Left renal pelvis (tissue), 4 donors: ENCODE measurements around the gene KCNA10. TPM values are rescaled to one million over a fixed set of nuclear protein-coding genes. Genes with fewer than 3 reads are reported as not detected.

Experiments
- DNase-seq, 4 donors: peaks; one replicate each; pipeline ENCODE4 v3.0.0-alpha.2; 2013; ENCODE audit warnings: low read depth in 4 of 4, low spot score in 3 of 4
- polyA plus RNA-seq, 4 donors: library from polyadenylated mRNA; unstranded; fragments of 120-200 nt; gene quantifications; one replicate each; pipeline ENCODE4 v1.2.1, GENCODE V29; 2013; ENCODE audit not compliant: insufficient read length in 4 of 4

KCNA10 gene
- not detected for polyA plus RNA-seq

DNA sequence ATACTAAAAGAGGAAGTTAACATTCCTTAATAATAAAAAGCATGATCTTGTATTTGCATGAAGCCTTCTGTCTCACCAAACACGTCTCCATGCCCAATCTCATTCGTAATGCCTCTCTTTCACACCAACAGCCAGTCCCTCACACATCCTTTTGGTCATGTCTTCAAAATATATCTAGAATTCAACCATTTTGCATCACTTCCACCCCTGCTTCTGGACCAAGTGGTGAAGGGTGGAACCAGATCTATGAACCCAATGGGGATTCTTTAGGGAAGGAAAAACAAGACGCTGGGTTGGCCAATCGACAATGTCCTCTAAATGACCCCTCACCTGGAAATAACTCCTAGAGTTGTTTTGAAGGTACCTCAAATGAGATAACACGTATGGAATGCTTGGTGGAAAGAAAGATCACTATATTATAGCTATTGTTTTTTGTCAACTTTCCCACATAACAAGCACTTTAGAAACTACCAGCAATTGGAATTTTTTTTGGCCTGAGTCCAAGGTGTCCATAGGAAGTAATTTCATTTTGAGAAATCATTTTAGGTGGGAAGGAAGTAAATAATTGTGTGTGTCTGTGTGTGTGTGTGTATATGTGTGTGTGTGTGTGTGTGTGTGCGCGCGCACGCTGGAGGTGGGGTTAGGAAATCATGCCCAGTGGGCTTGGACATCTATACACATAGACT is at the start of gene KCNA10:
TSS of gene KCNA10 (minus strand) at position 51 of the 686 bp plus-strand sequence. CDS start 388 bp downstream, outside the sequence.
- no peak for DNase-seq

GRCh38 chr1:110566836-110567235 is 47.9 kb upstream of the KCNA10 start:
- no peak for DNase-seq

- no peak for DNase-seq
Observed at GRCh38 chr1:110565565-110565964, 46.6 kb upstream of the KCNA10 start.

DNA sequence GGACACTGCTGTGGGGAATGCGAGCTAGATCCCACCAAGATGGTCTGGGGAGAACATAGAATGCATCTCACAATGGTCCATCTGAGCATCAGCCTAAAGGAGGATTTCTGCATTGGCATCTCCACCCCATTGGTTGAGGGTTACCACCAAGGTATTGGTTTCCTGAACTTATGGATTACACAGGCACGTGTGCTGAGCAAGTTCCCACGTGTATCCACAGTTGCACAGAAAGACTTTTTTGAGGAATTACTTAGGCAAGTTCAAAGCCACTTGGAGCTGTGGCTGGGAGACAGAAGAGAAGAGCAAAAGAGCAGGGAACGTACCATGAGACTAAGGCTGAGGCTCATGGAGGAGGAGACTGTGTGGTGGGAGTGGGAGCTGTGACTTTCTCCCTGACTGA is 44.1 kb upstream of the KCNA10 start:
- no peak for DNase-seq

DNA sequence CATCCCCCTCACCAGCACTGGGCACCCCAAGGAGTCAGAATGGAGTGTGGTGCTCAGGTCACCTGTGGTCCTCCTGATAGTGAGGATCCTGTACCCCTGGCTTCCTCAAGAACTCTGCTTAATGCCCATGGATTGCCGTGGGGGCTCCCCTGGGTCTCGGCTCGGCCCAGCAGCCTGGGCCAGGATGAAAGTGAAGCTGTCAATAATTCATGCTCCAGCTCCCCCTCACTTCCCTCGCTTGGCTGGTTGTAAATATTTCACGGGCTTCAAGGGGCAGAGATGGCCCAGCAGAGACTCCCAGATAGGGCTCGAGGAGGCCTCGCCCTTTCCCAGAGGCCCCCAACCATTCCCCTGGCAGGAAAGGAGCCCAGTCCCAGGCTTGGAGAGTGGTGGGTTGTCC is 42.6 kb upstream of the KCNA10 start:
- no peak for DNase-seq

- no peak for DNase-seq
Observed at GRCh38 chr1:110559157-110559556, 40.2 kb upstream of the KCNA10 start.

DNA sequence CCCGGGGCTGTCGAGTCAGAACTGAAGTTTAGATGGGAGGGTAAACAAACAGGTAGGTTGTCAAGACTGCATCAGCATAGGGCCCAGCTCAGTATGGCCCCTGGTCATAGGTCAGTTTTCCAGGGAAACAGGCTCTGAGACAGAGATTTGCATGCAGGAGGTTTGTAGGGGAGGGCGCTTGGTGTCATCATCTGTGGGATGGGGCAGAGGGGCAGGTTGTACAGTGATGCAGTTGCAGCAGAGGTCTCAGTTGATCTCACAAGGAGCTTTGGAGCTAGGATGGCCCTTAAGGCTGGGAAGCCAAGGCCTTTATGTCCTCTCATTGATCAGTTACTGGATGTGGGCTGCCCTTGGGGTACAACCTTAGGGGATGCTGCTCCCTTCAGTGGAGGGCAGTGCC is 38.5 kb upstream of the KCNA10 start:
- no peak for DNase-seq

GRCh38 chr1:110556471-110556807 is 37.5 kb upstream of the KCNA10 start:
- DNase-seq, result no peak

DNA sequence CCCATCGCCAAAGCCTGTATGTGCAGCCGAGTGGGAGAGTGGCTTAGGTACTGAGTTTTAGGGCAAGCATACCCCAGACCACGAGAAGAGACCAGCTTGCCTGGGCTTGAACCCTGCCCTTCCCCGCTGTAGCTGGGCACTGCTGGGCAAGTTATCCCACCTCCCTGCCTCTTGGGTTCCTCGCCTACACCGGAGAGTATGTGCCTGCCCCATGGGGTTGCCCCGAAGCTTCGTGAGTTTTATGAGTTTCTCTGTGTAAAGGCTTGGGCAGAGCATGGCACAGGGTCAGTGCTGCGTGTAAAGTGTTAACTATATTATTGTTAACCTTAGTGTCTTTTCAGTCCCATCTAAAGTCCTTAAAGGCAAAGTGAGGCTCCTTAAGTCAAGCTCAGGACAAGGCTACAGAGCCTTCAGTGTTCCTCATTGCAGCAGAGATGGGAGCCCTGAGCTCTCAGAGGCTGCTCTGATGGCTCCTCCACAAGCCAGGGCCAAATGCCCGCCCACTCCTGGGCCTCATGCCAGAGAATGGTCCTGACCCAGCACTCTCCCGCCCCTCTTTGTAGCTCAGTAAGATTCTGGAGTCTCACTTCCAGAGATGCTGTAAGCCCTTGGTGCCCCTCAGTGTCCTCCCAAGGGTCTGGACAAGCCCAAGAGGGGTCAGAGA is 37.0 kb upstream of the KCNA10 start:
- no peak for DNase-seq

DNA sequence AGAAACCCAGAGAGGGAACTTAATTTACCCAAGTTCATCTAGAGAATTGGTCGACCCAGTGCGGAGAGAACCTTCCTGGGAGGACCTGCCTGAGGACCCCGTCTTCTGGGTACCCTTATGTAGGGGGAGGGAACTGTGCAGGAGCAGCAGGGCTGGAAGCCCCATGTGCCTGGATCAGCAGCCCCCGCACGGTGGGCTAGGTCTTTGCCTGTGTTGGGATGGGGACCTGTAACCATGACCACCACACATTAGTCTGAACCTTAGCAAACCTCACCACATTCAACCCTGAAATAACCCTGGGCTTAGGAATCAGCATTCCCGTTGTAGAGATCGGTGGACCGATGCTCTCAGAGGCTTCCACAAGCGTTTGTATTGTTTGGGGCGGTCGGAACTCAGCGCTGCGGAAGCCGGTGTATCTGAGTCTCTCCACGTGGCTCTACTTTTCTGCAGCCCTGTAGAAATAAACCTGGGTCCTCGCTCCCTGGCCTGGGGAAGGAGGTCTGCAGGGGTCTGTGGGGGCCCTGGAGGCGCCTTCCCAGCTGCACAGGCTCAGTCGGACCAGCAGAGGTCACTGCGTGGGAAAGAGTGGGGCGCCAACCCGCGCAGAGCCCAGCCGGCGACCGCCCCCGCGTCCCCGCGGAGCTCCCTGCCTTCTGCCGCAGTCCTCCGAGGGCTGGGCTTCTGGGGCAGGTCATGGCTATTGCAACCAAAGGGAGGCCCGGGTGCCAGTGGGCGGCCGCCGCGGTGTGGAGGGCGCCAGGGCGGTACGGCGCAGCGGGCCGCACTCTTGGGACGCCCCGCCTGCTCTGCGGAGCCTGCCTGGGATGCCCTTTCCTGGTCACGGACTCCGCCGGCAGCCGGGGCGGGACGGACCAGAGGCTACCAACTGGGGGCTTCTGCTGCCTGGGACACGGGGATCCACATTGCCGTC is 36.2 kb upstream of the KCNA10 start:
- no peak for DNase-seq

GRCh38 chr1:110551278-110551809 is 32.4 kb upstream of the KCNA10 start:
- no peak for DNase-seq

DNA sequence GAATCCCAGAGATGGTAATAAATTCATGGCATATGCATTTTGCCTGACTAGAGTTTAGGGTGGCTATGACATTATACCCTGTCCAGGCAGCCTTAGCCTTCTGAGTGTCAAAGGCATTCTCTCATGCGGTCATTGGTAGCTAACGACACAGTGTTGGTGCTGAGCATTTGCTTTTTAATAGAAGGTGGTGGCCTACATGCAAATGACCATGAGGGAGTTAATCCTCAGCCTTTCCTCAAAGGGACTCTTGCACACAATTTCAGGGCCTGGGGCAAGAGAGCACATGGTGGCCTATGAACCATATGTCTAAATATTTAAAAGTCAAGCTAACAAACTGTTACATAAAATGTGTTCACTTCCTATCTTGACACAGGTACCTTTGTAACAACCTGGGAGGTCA is 30.9 kb upstream of the KCNA10 start:
- DNase-seq, result no peak

DNA sequence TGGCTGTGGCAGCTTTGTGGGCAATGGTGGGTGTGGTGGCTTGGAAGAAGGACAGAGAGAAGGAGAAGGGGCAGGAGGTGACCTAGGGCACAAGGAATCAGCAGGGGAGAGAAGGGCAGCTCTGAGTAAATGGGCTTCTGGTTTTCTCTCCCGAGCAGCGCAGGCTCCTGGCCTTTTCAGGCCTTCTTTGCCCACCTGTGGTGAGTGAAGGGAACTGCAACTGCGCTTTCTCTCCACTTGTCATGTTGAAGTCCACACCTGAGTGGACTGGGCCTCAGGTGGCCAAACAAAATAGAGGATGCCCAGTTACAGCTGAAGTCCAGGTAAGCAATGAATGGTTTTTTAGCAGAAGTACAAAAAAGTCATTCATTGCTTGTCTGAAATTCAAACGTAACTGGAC is 29.4 kb upstream of the KCNA10 start:
- DNase-seq, result no peak

- no peak for DNase-seq
Observed at GRCh38 chr1:110547017-110547416, 28.0 kb upstream of the KCNA10 start.

DNA sequence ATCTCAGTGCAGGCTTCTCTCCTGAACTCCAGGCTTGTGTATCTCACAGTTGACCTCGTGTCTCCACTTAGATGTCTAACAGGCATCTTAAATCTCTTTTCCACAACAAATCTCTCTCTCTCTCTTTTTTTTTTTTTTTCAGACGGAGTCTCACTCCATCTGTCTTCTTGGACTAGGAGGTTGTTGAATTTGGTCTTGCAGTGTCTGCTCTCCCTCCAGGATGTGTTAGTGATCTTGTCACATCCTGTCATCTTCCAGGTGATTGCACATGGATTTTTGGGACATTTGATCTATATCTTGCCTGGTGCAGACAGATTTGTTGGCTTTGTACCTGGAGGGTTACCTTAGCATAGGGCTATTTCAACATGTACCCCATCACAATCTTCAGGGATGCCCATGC is 26.5 kb upstream of the KCNA10 start:
- DNase-seq, result no peak

GRCh38 chr1:110544753-110545152 is 25.8 kb upstream of the KCNA10 start:
- no peak for DNase-seq

- DNase-seq, result peak in 2 of 4 donors; percentile 24 to 41
Observed at GRCh38 chr1:110542725-110543124, 23.8 kb upstream of the KCNA10 start.

GRCh38 chr1:110541906-110542395 is 23.0 kb upstream of the KCNA10 start:
- DNase-seq, result no peak

DNA sequence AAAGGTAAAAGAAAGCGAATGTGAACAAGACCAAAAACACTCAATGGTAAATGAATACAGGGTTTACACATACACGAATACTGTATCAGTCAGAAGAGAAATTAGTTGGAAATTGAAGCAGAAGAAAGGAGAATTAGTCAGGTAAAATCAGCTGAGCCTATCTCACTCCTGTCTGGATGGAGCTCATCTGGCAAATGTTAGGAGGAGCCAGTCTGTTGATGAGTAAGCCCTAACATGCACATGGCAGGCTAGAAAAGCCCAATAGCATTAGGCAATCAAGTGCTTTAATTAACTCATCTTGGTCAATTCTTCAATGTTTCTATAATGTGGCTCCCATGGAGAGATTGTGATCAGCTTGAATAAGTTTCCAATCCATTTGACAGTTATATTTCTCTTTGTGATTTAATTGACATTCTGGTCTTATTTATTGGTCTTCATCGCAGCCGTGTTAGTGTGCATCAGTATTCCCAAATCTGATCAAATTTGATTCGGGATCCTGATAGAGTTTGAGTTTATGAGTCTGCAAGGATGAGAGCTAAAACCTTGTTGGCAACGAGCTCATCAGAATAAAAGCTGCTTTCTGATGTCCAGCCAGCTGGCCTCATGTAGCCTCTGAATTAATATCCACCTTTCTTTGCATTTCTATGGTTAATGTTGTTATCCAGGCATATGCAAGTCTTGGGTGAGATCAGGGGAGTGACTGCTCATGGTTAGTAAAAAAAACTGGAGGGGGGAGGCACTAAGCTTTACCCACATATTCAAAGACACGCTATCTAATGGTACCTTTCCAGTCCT is 22.1 kb upstream of the KCNA10 start:
- DNase-seq, result no peak

DNA sequence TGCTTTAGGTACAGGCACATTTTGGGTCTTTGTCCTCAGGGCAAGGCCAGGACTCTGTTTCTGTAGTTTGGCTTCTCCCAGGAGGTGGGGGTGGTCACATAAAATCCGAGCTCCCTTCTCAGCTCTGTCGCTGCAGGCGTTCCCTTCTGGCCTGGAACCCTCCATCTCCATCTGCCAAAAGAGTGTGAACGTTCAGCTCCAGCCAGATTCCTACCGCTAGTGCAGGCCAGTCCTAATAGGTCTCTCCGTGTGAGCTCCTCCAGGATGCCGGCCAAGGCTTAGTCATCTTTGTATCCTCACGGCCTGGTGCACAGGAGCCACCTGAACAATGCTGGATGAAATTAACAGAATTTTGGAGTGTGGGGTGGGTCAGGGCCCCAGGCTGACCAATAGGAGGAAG is 19.9 kb upstream of the KCNA10 start:
- no peak for DNase-seq
